Stimulated activated CD8-positive, alpha-beta memory T cell treated with anti-CD3 and anti-CD28 coated beads, Interleukin-12 subunit alpha, Interleukin-12 subunit beta, amount 100 ng/mL, for 1 hour (primary cell): ENCODE results near the gene TMPRSS7.

Experiments
- DNase-seq: peaks from one replicate; pipeline ENCODE4 v3.0.0-alpha.2; 2020; ENCODE audit warnings: low read depth

Gene TMPRSS7

GRCh38 chr3:112096176-112096575 lies 61.6 kb downstream of the TMPRSS7 start:
- no peak for DNase-seq

- no peak for DNase-seq
Measured at GRCh38 chr3:112097378-112097777, 62.8 kb downstream of the TMPRSS7 start.

- DNase-seq: no peak
Measured at GRCh38 chr3:112101916-112102315, 67.4 kb downstream of the TMPRSS7 start.

DNA sequence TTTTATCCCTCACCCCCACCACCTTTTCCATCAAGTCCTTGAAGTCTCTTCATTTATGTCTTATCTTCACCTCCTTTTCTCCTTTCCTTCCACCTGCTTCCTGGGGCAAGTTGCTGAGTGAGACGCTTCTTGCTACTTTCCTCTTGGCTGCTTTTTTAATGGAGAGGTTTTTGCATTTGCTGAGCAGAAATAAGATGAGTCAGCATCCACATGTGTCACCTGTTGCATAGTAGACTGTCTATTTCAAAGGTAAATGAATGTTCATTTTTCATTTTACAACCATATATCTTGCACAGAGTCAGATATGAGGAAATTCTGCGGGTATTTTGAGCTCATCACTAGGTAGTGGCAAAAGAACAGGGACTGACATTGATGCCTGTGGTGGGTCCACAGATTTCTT lies 70.2 kb downstream of the TMPRSS7 start:
- DNase-seq: no peak

DNA sequence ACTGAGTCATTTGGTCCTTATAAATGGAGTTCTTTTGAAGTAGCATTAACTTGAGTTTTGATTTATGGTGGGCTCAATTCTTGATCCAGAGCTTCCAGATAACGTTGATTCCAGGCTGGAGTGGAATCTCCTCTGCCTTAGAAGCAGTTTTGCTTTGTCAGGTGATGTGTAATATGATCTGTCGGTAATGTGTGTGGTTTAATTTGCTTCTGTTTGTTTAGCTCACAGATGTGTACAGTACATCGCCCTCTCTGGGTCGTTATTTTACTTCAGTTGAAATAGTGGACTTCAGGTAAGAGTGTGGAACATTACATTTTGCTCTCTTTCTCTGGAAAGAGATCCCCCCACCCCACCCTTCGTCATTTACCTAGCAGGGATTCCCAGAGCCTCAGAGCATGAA lies 74.8 kb downstream of the TMPRSS7 start:
- DNase-seq: no peak

- DNase-seq: peak; percentile 41
Measured at GRCh38 chr3:112111785-112112402, 77.4 kb downstream of the TMPRSS7 start.

DNA sequence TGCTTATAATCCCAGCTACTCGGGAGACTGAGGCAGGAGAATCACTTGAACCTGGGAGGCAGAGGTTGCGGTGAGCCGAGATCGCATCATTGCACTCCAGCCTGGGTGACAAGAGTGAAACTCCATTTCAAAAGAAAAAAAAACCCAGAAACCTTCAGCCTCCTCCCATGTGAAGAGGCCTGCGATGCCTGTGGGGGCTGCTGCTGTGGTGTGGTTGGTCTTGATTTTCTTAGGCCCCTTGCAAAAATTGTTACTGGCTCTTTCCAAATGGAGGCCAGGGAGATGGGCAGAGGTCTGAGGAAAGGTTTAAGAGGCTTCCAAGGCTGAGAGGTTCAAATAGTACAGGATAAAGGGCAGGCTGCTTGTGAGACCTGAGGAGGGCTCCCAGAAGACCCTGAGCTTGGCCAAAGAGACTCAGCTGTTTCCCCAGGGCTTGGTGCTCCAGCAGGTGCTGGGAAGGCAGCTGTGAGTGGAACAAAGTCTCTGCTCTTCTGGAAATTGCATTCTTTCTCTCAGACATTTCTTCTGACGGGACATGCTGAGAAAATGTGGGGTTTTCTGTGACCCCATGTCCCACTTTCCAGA lies 80.1 kb downstream of the TMPRSS7 start:
- DNase-seq: no peak

GRCh38 chr3:112115161-112115739 lies 80.7 kb downstream of the TMPRSS7 start:
- no peak for DNase-seq

DNA sequence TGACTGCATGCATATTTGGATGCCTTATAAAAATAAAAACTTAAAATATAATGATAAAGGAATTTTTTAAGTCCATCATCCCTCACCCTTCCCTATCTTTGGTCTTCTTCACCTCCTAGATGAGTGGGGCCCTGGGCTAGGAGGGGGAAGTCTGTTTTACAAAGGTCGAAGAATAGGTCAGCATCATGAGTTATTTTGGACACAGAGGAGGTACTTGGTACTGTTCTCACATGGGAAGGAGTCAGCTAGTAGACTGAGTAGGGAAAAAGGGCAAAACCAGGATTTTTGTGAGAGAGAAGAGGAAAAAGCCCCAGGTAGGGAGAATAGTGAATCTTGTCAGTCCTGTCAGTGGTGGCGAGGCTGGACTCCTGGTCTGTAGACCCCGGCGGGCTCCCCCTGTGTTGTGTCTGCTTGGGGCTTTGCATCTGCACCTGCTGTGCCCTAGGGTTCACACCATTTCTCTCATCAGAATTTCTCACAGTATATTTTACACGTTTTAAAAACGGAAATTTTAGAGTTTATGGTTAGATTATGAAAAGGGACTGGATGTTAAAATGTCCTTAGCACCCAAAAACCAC lies 81.4 kb downstream of the TMPRSS7 start:
- DNase-seq: no peak

DNA sequence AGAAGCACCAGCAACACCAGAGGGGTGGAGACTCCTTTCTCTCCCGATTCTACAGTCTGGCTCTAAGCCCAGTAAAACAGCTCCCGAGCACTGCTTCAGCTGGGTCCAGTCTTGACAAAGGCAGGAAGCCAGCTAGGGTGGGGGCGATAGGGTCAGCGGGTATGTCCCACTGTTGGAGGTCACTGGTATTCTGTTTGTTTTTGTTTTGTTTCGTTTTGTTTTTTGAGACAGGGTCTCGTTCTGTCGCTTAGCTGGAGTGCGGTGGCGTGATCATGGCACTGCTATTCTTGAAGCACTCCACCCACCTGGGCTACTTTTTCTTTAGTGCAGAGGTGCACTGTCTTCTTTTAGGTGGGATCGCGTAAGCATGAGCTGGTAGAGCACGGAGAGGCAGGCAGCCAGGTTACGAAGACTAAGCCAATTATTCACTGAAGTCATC lies 82.2 kb downstream of the TMPRSS7 start:
- DNase-seq: no peak

DNA sequence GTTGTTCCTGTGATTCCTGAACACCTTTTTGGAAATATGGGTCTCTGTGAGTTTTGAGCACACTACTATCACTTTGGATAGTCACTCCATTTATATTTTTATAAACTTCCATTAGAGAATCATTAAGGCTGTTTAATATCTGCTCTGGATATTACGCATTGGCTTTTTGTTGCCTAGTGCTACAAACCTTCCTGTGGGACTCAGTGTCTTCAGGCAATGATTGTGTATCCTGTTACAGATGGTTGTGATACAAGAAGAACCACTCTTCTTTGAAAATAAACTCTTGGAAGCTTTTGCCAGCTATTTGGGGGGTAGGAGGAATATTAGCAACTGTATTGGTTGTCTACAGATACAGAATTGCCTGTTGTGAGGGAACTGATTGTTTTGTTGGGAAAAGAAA lies 82.9 kb downstream of the TMPRSS7 start:
- DNase-seq: no peak

DNA sequence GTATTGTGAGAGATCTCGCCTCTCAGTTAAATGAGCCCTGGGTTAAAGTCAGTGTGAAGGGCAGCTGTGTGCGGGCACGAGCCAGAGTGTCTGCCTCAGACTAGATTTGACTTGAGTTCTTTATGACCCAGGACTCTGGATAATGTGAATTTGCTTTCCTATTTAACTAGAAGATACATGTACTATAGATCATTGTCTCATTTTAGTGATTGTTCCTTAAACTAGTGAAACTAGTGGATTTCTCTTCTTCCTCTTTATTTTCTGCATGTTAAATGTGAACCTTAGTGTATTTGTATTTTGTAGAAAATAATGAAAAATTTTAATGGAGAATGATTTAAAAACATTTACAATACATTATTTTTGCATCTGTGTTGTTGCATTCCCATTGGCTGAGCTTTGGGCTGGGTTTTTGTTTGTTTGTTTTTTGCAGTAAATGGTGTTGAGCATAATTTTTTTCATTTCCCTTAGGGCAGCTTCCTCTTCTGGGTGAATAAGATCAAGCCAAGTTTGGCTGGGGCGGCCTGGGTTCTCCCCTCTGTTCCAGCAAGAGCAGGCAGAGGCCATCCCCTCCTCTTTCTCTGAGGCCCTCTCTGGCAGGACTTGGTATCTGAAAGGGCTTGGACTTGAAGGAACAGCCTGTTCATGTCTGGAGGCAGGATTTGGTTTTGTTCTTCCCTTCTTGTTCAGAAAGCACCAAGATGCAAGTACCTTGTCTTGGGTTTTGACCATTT lies 83.5 kb downstream of the TMPRSS7 start:
- DNase-seq: no peak

GRCh38 chr3:112119962-112120836 lies 85.7 kb downstream of the TMPRSS7 start:
- DNase-seq: no peak

- DNase-seq: no peak
Measured at GRCh38 chr3:112121577-112122547, 87.3 kb downstream of the TMPRSS7 start.

DNA sequence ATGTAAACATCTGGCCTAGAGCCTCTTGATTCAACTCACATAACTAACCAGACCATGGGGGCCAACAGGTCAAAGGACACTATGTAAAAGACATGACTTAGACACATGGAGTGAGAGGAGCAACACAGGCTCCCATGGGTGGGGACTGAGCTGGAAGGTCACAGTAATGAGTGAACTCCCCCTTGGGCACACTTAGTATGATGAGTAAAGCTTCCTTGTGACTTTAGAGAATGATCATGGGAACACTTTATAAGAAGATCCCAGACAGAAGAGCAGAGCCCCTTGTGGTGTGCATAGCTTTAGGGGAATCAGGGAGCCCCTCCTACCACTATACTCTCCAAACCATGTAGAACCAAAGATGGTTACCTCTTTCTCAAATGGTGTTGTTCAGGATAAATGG lies 88.3 kb downstream of the TMPRSS7 start:
- no peak for DNase-seq

- no peak for DNase-seq
Measured at GRCh38 chr3:112123548-112123947, 89.0 kb downstream of the TMPRSS7 start.

DNA sequence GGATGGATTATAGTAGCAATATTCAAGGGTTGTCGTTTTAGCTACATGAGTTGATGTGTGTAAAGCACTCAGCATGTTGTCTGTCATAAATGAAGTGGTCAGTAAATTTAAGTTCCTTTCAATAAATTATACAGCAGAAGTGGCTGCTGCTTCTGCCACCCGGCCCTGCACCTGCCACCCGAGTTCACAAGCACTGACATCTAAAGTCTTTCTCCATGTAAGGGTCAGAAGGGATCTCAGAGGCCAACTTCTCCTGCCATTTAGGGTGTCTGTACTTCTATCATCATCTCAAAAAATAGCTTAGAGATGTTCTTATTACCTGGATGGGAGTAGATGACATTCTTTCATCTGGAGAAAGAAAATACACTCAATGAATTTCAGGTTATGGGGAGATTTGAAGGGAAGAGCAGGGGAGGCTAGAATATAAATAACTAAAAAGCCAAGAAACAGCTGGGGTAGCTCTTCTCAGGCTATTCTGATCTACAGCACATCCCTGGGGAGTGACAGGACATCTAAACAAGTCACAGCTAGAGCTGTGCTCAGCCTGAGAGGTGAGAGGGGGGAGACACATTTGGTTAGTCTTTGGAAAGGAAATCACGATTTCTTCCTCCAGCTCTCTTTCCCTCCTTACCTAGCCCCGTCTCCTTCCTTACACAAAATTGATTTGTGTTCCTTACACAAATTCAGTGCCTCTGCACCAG lies 90.5 kb downstream of the TMPRSS7 start:
- no peak for DNase-seq

GRCh38 chr3:112126511-112126911 lies 92.0 kb downstream of the TMPRSS7 start:
- DNase-seq: no peak

GRCh38 chr3:112127522-112128494 lies 93.3 kb downstream of the TMPRSS7 start:
- DNase-seq: no peak
